ENCODE data around the gene FBN1.

FBN1 gene

GRCh38 chr15:48479751-48480150, 165.8 kb downstream of the FBN1 start:
- Histone ChIP-seq H3K4me1 (ENCODE audit: control insufficient read depth, insufficient read depth, low read length) (peaks cover 44% of the 10 kb centered on the region), H3K36me3 (ENCODE audit: control insufficient read depth, insufficient read depth, low read length, severe bottlenecking) (peaks cover 93% of the 10 kb centered on the region), H3K4me3 (ENCODE audit: low read length) (no peak overlapping the region), H3K9me3 (ENCODE audit: control insufficient read depth, low read length) (no peaks in the 10 kb centered on the region), H3K27me3 (replicated peaks; ENCODE audit: control insufficient read depth, insufficient read depth, low read length) (no peaks in the 10 kb centered on the region), H3K9ac (ENCODE audit: low read length) (no peak overlapping the region)
- DNase-seq (ENCODE audit: low read depth): no peak

- no peaks in the 10 kb centered on the region for H3K27me3 ChIP-seq (replicated peaks; ENCODE audit: control insufficient read depth, insufficient read depth, low read length)
- peak overlapping the region; percentile 23 for H3K9ac ChIP-seq (ENCODE audit: low read length)
- peaks cover 44% of the 10 kb centered on the region for H3K4me1 ChIP-seq (ENCODE audit: control insufficient read depth, insufficient read depth, low read length)
- no peak overlapping the region for H3K4me3 ChIP-seq (ENCODE audit: low read length)
- H3K36me3 ChIP-seq (ENCODE audit: control insufficient read depth, insufficient read depth, low read length, severe bottlenecking): peaks cover 95% of the 10 kb centered on the region
- no peaks in the 10 kb centered on the region for H3K9me3 ChIP-seq (ENCODE audit: control insufficient read depth, low read length)
- DNase-seq (ENCODE audit: low read depth): peak; percentile 63
Observed at GRCh38 chr15:48478581-48478980, 166.9 kb downstream of the FBN1 start.

GRCh38 chr15:48477795-48478360, 167.6 kb downstream of the FBN1 start:
- Histone ChIP-seq H3K9ac (ENCODE audit: low read length) (peak overlapping the region; percentile 23), H3K9me3 (ENCODE audit: control insufficient read depth, low read length) (no peaks in the 10 kb centered on the region), H3K27me3 (replicated peaks; ENCODE audit: control insufficient read depth, insufficient read depth, low read length) (no peaks in the 10 kb centered on the region), H3K4me3 (ENCODE audit: low read length) (no peak overlapping the region), H3K4me1 (ENCODE audit: control insufficient read depth, insufficient read depth, low read length) (peaks cover 48% of the 10 kb centered on the region), H3K36me3 (ENCODE audit: control insufficient read depth, insufficient read depth, low read length, severe bottlenecking) (peaks cover 95% of the 10 kb centered on the region)
- no peak for DNase-seq (ENCODE audit: low read depth)

- DNase-seq (ENCODE audit: low read depth): no peak
- H3K9me3 ChIP-seq (ENCODE audit: control insufficient read depth, low read length): no peaks in the 10 kb centered on the region
- H3K4me1 ChIP-seq (ENCODE audit: control insufficient read depth, insufficient read depth, low read length): peaks cover 47% of the 10 kb centered on the region
- peaks cover 95% of the 10 kb centered on the region for H3K36me3 ChIP-seq (ENCODE audit: control insufficient read depth, insufficient read depth, low read length, severe bottlenecking)
- H3K27me3 ChIP-seq (replicated peaks; ENCODE audit: control insufficient read depth, insufficient read depth, low read length): no peaks in the 10 kb centered on the region
- peak overlapping the region; percentile 8 for H3K9ac ChIP-seq (ENCODE audit: low read length)
- H3K4me3 ChIP-seq (ENCODE audit: low read length): no peak overlapping the region
Observed at GRCh38 chr15:48475600-48476395, 169.7 kb downstream of the FBN1 start.

- H3K4me1 ChIP-seq (ENCODE audit: control insufficient read depth, insufficient read depth, low read length): peaks cover 52% of the 10 kb centered on the region
- DNase-seq (ENCODE audit: low read depth): no peak
- H3K4me3 ChIP-seq (ENCODE audit: low read length): no peak overlapping the region
- H3K9ac ChIP-seq (ENCODE audit: low read length): no peak overlapping the region
- no peaks in the 10 kb centered on the region for H3K9me3 ChIP-seq (ENCODE audit: control insufficient read depth, low read length)
- peaks cover 91% of the 10 kb centered on the region for H3K36me3 ChIP-seq (ENCODE audit: control insufficient read depth, insufficient read depth, low read length, severe bottlenecking)
- H3K27me3 ChIP-seq (replicated peaks; ENCODE audit: control insufficient read depth, insufficient read depth, low read length): no peaks in the 10 kb centered on the region
Observed at GRCh38 chr15:48473667-48474066, 171.8 kb downstream of the FBN1 start.

- peak; percentile 51 for DNase-seq (ENCODE audit: low read depth)
- peaks cover 90% of the 10 kb centered on the region for H3K36me3 ChIP-seq (ENCODE audit: control insufficient read depth, insufficient read depth, low read length, severe bottlenecking)
- H3K9me3 ChIP-seq (ENCODE audit: control insufficient read depth, low read length): no peaks in the 10 kb centered on the region
- peak overlapping the region; percentile 19 for H3K9ac ChIP-seq (ENCODE audit: low read length)
- no peaks in the 10 kb centered on the region for H3K27me3 ChIP-seq (replicated peaks; ENCODE audit: control insufficient read depth, insufficient read depth, low read length)
- no peak overlapping the region for H3K4me3 ChIP-seq (ENCODE audit: low read length)
- H3K4me1 ChIP-seq (ENCODE audit: control insufficient read depth, insufficient read depth, low read length): peaks cover 43% of the 10 kb centered on the region
Observed at GRCh38 chr15:48472756-48473155, 172.8 kb downstream of the FBN1 start.

- Histone ChIP-seq H3K9ac (ENCODE audit: low read length) (no peak overlapping the region), H3K4me1 (ENCODE audit: control insufficient read depth, insufficient read depth, low read length) (peaks cover 42% of the 10 kb centered on the region), H3K27me3 (replicated peaks; ENCODE audit: control insufficient read depth, insufficient read depth, low read length) (no peaks in the 10 kb centered on the region), H3K4me3 (ENCODE audit: low read length) (no peak overlapping the region), H3K9me3 (ENCODE audit: control insufficient read depth, low read length) (no peaks in the 10 kb centered on the region), H3K36me3 (ENCODE audit: control insufficient read depth, insufficient read depth, low read length, severe bottlenecking) (peaks cover 94% of the 10 kb centered on the region)
- DNase-seq (ENCODE audit: low read depth): no peak
Observed at GRCh38 chr15:48471073-48471472, 174.4 kb downstream of the FBN1 start.

GRCh38 chr15:48470096-48470495, 175.4 kb downstream of the FBN1 start:
- Histone ChIP-seq H3K27me3 (replicated peaks; ENCODE audit: control insufficient read depth, insufficient read depth, low read length) (no peaks in the 10 kb centered on the region), H3K4me3 (ENCODE audit: low read length) (no peak overlapping the region), H3K4me1 (ENCODE audit: control insufficient read depth, insufficient read depth, low read length) (peaks cover 43% of the 10 kb centered on the region), H3K9ac (ENCODE audit: low read length) (peak overlapping the region; percentile 47), H3K36me3 (ENCODE audit: control insufficient read depth, insufficient read depth, low read length, severe bottlenecking) (peaks cover 94% of the 10 kb centered on the region), H3K9me3 (ENCODE audit: control insufficient read depth, low read length) (no peaks in the 10 kb centered on the region)
- no peak for DNase-seq (ENCODE audit: low read depth)

GRCh38 chr15:48469681-48470080, 175.8 kb downstream of the FBN1 start:
- no peak for DNase-seq (ENCODE audit: low read depth)
- Histone ChIP-seq H3K4me1 (ENCODE audit: control insufficient read depth, insufficient read depth, low read length) (peaks cover 43% of the 10 kb centered on the region), H3K9me3 (ENCODE audit: control insufficient read depth, low read length) (no peaks in the 10 kb centered on the region), H3K27me3 (replicated peaks; ENCODE audit: control insufficient read depth, insufficient read depth, low read length) (no peaks in the 10 kb centered on the region), H3K36me3 (ENCODE audit: control insufficient read depth, insufficient read depth, low read length, severe bottlenecking) (peaks cover 96% of the 10 kb centered on the region), H3K9ac (ENCODE audit: low read length) (peak overlapping the region; percentile 47), H3K4me3 (ENCODE audit: low read length) (no peak overlapping the region)

- peaks cover 96% of the 10 kb centered on the region for H3K36me3 ChIP-seq (ENCODE audit: control insufficient read depth, insufficient read depth, low read length, severe bottlenecking)
- H3K4me3 ChIP-seq (ENCODE audit: low read length): no peak overlapping the region
- DNase-seq (ENCODE audit: low read depth): peak; percentile 44
- H3K27me3 ChIP-seq (replicated peaks; ENCODE audit: control insufficient read depth, insufficient read depth, low read length): no peaks in the 10 kb centered on the region
- H3K9me3 ChIP-seq (ENCODE audit: control insufficient read depth, low read length): no peaks in the 10 kb centered on the region
- H3K9ac ChIP-seq (ENCODE audit: low read length): peak overlapping the region; percentile 47
- H3K4me1 ChIP-seq (ENCODE audit: control insufficient read depth, insufficient read depth, low read length): peaks cover 43% of the 10 kb centered on the region
Observed at GRCh38 chr15:48469271-48469670, 176.2 kb downstream of the FBN1 start.

GRCh38 chr15:48467801-48468200, 177.7 kb downstream of the FBN1 start:
- H3K27me3 ChIP-seq (replicated peaks; ENCODE audit: control insufficient read depth, insufficient read depth, low read length): no peaks in the 10 kb centered on the region
- no peak overlapping the region for H3K9ac ChIP-seq (ENCODE audit: low read length)
- DNase-seq (ENCODE audit: low read depth): no peak
- no peak overlapping the region for H3K4me3 ChIP-seq (ENCODE audit: low read length)
- H3K4me1 ChIP-seq (ENCODE audit: control insufficient read depth, insufficient read depth, low read length): peaks cover 45% of the 10 kb centered on the region
- no peaks in the 10 kb centered on the region for H3K9me3 ChIP-seq (ENCODE audit: control insufficient read depth, low read length)
- peaks cover 96% of the 10 kb centered on the region for H3K36me3 ChIP-seq (ENCODE audit: control insufficient read depth, insufficient read depth, low read length, severe bottlenecking)

Data from adipocyte (in vitro differentiated cells).